HG03460 (cell line): ENCODE results near the gene TNFSF8.

ENCODE experiments used
- ATAC-seq: cut with Tn5 transposase; IDR thresholded peaks from one replicate; pipeline ENCODE4 v1.9.1; 2021; ENCODE audit not compliant: unreplicated experiment

TNFSF8 gene, protein sequence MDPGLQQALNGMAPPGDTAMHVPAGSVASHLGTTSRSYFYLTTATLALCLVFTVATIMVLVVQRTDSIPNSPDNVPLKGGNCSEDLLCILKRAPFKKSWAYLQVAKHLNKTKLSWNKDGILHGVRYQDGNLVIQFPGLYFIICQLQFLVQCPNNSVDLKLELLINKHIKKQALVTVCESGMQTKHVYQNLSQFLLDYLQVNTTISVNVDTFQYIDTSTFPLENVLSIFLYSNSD

DNA sequence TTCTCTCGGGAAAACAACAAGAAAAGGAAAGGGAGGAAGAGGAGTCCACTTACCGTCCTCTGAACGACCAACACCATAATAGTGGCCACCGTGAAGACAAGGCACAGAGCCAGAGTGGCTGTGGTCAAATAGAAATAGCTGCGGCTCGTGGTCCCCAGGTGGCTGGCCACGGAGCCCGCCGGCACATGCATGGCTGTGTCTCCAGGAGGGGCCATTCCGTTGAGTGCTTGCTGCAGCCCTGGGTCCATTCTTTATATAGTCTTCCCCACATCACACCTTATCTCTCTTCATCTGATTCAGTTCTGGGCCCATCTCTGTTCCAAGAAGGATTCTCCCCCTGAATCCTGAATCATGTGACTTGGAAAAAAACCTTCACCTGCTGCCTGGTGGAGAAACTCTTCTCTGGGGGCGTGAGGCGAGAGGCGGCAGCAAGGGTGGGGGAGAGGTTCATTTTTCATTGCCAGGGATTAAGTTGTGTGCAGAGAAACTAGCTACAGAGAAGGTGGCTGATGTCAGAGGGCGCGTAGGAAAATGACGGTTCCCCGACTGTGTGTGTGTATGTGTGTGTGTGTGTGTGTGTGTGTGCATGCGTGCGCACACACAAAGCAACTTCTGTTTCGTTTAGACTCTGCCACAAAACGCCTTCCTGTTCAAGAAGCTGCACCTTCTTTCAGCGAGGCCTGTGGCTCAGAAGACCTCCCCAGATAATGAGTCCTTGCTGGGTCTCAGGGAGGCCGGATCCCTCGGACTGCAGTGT is at the start of gene TNFSF8:
Gene TNFSF8, minus strand, starts transcription at position 536 of the 757 bp plus-strand sequence. Its CDS starts 288 bp downstream, at position 248.
- ATAC-seq, result no peak

DNA sequence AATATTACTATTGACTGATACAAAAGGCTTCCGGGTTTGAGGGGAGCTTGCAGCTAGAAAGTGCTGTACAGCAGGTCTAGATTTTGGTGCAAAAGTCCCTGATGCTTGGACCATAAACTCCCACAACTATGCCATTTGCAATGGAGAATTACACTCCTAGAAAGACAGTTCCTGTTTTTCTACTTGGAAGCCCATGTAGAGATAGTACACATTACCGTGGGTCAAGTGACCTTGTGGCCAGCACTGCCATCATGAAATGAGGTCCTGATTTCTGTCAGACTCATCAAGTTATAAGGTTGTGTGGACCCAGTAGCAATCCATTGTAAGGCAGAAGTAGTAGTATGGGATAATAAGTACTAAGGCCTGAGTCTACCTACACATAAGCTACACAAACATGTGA is 42.8 kb upstream of the TNFSF8 start:
- no peak for ATAC-seq

DNA sequence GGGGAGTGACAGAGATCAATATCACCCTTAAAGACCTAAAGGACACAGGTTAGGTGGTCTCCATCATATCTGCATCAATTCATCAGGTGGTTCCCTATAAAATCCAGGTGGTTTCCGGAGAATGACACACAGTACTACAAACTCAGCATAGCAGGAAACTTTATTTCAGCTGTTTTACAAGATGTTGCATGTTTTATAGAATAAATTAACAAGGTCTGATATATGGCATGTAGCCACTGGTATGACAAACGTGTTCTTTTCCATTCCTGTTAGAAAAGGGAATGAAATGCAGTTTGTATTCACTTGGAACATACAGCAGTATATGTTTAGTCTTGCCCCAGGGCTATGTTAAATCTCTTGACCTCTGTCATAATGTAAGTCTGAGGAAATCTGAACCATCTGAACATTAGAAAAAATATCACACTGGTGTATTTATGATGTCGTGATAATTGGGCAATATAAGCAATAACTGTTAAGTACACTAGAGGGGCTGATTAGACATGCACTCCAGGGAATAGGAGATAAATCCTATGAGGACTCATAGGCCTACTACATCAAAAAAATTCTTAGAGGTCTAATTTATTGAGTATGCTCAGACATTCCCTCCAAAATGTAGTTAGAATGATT is 42.2 kb upstream of the TNFSF8 start:
- no peak for ATAC-seq

DNA sequence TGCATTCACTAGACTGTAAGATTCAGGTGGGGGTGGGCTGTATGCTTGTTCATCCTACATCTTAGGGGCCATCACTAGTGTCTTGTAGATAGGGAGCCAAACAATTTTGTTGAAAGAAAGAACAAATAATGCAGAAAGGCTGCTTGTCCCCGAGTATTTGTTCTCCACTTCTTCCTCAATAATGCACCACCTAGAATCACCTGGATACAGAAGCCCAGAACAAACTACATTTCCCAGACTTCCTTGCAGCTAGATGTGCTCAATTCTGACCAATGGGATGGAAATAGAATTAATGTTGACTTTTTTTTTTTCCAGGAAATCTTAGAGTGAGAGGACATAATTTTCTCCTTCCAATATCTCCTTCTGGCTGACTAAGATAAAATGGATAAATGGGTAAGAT is 38.9 kb upstream of the TNFSF8 start:
- ATAC-seq, result no peak

DNA sequence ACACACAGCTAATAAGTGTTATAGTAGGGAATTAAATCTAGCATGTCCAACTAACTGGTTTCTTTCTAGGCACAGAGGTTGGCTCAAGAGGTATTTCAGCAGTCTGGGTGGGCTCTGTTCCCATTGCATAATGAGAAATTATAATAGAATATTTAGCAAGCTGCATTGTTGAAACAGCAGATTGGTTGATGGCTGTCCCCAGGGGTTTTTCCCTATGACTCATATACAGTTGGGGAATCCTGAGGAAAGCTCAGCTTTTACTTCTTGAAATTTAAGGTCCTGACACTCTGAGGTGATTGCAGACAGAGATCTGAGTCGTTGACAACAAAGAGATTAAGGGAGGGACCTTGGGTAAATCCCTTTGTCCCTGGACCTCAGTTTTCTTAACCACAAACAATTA is 38.3 kb upstream of the TNFSF8 start:
- ATAC-seq, result no peak

DNA sequence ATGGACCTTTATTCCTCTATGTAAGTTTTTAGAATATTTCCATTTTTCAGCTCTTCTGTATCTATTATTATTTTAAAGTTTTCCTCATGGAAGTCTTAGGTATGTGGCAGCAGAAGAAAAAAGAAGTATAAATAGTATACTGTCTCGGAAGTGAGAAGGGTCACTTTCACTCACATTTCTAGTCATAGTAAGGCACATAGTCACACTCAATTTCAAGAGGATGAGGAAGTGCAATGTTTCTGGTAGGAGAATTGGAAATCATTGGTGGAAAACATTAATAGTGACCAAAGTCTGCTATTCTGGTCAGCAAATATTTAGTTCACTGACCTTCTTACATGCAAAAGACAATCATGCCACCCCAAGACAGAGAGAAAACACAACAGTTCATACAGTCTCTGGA is 35.2 kb upstream of the TNFSF8 start:
- ATAC-seq, result no peak

DNA sequence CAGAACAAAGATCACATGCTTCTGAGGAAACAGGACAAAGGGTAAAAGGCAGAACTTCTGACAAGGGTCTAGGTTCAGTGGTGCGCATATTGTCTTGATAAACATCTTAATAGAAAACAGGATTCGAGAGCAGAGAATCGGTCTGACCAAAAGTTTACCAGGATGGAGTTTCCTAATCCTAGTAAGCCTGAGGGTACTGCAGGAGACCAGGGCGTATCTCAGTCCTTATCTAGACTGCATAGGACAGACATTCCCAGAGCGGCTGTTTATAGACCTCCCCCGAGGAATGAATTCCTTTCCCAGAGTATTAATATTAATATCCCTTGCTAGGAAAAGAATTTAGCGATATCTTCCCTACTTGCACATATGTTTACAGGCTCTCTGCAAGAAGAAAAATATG is 32.4 kb upstream of the TNFSF8 start:
- no peak for ATAC-seq

DNA sequence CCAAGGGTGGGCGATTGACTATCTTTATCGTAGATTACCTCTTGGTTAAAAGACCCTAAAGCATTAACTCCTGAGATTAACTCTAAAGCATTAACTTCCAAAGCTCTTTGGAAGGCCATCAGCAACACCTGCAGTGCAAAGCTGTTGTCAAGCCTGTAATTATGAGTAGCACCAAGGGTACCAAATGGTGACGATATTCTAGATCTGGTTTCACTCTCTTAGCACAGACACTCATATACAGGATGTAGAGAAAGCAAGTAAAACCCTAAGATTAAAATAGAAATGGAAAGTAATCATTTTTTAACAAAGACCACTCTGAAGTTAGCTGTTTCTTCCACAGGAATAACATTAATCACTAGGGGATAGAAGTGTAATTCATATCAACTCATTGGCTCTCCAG is 29.9 kb upstream of the TNFSF8 start:
- no peak for ATAC-seq

DNA sequence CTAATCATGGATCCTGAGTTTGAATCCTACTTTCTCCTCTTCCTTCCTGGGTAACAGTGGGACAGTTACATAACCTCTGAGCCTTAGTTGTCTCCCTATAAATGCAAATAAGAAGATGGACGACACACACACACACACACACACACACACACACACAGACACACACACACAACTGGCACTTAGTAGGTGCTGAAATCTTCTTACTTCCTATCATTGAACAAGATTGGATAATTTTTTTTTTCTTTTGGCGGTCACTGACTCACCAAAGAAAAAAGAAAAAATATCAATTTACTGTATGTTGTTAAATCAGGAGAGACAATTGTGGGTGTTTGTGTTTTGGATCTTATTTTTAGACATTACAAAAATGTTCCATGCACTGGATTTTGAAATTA is 28.4 kb upstream of the TNFSF8 start:
- ATAC-seq, result no peak

DNA sequence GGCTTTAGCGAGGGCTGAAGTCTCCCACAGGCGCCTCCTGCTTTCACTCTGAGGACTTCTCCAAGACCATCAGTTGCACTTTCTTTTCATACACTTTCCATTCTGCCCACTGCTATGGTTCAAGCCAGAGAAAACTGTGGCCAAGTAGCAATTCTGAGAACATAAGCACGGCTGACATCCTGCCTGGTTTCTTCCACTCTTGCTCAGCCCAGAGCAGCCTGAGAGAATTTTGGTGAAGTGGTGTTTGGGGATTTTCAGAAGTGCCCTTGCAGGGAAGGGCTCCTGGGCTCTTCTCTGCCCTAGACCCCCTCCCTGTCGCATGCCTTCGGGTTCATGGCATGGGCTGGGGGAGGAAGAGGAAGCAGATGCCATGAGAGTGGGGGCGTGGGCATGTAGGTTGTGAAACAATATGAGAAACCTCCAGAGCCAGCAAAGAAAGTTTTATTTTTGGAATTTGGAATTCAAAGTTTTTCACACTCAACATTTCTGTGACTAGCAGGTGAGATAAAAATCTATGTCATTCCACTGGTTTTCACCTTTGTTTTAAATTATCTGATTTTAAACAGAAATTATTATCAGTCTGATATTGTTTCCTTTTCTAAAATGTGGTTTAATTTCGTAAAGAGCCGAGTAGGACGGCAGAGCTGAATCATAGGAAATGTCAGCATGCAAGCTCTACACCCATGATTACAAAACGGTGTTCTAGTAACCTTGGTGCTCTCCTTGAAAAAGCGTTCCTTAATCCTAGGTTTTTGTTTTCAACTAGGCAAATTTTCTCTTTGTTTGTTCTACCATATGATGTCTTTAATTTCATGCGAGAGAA is 27.8 kb upstream of the TNFSF8 start:
- ATAC-seq, result no peak

DNA sequence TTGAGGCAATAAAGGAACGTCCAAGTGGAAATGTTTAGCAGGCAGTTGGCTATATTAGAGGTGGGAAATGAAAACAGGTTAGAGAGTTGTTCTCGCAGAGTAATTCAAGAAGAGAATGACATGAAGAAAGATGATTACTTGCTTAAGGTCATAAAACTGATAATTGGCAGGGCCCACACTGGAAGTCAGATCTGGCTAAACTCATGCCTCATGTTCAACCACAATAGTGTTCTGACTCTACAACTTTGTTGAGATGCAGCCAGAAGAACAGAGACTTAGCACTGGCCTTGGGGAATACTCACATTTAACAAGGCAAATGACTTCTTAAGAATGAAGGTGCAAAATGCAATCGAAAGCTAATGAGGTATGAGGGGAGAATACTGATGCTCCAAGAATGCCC is 27.2 kb upstream of the TNFSF8 start:
- ATAC-seq, result no peak

DNA sequence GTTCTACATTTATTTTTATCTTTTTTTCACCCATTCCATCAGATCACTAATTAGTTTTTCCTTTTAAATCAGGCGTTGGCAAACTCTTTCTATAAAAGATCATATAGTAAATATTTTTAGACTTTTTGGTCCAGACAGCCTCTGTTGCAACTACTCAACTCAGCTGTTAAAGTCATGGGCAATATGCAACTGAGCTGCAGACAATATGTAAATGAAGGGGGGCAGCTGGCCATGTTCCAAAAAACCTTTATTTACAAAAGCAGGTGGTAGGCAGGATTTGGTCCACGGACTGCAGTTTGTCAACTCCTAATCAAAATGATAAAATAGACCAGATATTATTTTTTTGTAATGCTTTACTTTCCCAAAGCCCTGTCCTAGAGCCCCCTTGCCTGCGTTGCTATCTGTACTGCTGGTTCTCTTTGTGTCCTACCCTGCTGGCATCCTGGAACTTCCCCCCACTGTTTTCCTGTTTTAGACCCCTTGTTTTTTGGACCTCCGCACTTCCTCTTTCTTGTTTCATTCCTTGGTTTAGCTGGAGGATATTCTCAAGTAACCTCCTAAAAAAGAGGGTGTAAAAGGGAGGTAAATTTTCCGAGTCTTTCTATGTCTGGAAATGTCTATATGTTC is 24.7 kb upstream of the TNFSF8 start:
- no peak for ATAC-seq

DNA sequence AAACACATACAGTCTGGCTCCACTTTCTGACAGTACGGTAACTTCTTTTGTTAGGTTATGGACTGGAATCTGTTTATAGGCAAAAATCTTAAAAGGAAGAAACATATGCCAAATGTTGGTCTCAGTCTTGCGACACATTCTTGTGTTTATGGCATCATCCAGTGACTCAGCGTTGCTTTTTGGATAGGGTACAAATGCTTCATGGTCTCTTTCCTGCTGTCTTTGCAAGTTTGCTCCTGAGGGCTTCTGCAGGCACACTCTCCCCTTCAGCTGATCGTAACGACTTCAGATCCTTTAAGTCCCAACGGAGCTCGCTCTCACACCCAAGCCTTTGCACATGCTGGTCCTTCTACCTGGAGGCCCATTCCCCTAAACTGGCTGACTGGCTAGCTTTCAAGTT is 23.6 kb upstream of the TNFSF8 start:
- ATAC-seq, result no peak

DNA sequence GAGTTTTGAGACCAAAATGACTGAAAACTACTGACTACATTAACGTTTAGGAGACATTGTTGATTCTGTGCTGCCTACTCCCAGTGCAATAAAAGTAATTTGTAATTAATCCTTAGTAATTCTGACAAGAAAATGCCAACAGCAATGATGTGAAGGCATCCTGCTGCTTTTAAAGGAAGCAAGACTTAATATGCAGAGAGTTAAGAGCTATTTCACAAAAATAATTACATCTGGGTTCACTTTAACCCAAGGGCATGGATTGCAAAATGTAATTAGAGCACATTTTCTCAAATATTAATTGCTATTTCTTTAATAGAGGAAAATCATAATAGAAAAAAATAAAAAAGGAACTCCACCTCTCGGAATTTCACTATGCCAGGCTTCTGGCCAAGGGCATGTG is 22.7 kb upstream of the TNFSF8 start:
- no peak for ATAC-seq

DNA sequence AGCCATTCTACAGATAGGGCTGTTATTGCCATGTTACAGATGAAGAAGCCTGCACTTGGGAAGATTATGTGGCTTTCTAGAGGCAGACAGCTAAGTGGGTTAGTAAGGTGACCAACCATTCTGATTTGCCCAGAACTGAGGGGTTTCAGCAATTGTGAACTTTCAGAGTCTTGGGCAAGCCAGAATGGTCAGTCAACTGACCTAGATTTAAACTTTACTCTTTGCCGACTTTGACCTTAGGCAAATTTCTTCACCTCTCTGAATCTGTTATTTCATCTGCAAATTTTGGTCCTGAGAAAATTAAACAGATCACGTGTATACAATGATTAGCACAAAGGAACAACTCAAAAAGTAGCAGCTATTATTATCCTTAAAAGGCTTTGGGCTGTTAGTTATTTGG is 20.4 kb upstream of the TNFSF8 start:
- no peak for ATAC-seq

DNA sequence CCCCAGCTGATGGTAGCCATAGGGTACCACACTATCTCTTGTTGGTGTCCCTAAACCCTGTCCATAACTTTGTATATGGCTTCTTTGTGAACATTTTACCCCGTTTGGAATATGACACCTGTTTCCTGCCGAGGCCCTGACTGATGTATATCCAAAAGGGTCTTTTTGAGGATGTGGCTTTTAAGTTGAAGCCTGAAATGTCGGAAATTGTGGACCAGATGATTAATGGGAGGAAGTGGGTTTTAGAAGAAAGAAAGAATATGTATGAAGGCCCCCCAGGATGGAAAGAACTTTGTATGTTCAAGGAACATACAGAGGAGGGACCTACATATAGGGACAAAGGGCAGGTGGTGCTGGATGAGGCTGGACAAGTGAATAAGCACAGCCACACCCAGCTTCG is 16.7 kb upstream of the TNFSF8 start:
- no peak for ATAC-seq

DNA sequence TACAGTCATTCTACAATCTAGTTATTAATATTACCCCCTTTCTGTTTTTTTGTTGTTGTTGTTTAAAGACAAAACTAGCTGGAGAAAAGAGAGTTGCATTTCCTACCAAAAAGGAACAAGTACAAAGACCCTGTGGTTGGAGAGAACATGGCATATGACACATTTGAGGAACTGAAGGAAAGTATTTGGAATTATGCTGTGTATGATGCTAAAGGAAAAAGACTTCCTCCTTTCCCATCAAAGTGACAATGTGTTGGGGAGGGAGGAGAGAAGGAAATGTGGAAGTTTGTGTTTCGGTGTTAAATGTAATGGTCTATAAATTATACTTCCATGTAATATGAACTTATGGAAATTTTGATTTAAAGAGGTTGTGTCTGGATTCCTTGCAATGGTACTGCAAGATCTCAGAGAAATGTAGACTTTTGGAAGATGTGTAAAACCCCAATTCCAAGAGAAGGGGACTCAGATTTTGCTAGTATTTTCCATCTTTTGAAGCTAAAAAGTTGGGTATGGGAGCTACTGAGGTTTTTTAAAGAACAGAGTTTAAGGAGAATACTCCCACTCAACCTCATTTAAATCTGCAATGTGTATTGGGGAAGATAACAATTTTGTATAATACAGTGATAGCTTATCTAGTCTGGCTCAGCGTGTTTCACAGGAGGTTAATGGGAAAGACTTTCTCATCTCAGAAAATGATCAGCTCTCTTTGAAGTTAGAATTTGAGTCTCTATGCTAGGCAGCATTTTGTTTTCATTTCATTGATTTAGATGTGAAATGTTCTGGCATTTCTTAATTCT is 15.4 kb upstream of the TNFSF8 start:
- no peak for ATAC-seq

DNA sequence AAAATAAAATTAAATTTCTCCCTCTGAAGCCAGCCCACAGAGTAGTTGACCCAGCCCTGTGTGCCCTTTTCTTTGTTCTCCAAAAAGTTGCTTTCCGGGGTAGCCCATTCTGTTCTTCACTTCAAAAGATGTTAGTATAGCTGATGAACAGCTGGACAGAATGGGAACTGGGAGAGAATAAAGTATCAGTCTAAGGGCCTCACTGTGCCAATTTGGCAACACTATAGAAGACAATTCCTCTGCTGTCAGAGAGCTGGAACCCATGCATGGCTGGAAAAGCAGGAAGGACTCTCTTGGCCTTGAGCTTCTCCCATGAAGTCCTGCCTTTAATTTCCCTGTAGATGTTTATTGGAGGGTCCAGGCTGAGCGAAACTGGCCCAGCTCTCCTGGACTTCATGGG is 11.0 kb upstream of the TNFSF8 start:
- no peak for ATAC-seq

DNA sequence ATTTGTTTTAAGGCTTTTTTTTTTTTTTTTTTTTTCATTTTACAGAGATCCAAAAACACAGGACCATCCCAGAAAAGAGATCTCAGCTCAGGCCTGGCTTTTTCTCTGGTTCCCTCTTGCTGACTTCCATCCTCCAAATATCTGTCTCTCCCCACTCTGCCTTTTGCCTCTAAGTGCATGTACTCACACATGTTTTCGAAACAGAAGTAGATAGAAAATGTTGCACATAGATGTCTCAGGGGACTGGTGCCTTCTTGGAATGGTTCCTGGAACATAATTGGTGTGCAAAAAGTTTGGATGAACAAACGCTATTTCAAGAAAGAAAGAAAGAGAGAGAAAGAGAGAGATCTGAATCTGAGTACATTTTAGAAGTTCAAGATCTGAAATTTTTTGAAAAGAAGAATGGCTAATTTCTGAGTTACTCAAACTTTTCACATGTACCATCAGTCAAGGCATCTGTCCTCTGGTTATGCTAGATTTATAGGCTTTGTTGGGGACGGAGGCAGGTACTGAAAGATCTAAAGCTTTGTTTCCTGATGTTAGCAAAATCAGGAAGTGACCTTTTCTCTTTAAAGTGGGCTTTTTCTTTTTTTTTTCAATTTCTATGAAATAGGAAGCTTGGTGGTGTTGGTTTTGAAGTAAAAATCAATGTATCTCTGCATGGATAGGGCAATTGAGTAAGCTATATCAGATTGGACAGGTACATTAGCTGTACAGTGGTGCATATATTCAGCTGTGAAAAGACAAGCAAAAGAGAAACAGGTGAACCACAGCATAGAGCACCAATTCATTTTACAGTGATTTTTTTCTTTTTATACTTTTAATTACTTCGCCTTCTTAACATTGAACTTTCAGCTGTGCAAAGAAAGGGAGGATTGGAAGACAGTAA is 8.5 kb upstream of the TNFSF8 start:
- ATAC-seq, result no peak
